A549 (cell line): ENCODE results near the gene ENTREP3.

Experiments
- BHLHE40 ChIP-seq: IDR thresholded peaks from 2 replicates; pipeline ENCODE4 v1.6.1; 2012; ENCODE audit warnings: low read depth, low read length, inconsistent platforms
- JUNB ChIP-seq: fragments of >200 bp; sonication (Bioruptor Twin); formaldehyde crosslinking; IDR thresholded peaks from 2 replicates; pipeline ENCODE4 v1.6.1; 2016
- RAD21 ChIP-seq, 2 experiments: fragments of >200 bp in 1 of 2; sonication (Bioruptor Twin) in 1 of 2; formaldehyde crosslinking in 1 of 2; IDR thresholded peaks in 1 of 2; conservative IDR thresholded peaks in 1 of 2; 2 replicates in 1 of 2; 3 replicates in 1 of 2; pipeline ENCODE4 v1.6.1; 2012 to 2018; ENCODE audit warnings: inconsistent platforms in 1 of 2

DNA sequence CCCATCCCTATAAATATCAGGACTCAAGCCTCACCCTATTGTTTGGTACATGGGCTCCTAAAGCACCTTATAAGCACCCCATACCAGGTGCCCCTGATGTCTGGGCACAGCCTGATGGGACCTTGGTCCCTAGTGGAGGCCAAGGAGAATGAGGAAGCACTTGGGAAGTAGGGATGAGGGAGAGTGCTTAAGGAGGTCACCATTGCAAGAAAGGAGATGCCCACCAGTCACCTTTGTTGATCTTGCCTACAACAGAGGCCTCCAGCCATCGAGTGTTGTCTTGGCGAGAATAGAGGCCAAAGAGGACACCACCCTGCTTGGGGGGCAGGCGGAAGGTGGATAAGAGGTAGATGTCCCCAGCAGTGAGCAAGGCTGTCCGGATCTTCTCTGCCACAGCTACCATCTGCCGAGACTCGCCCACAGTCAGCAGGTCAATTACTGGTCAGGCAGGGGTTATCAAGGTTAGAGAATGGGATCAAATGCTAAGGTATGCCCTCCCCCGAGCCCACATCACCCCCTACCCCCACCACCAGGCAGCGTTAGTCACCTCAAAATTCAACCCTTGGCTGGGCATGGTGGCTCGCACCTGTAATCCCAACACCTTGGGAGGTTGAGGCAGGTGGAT is 49.2 kb downstream of the ENTREP3 start:
- TF ChIP-seq RAD21 (conservative IDR thresholded peaks at IDR 0.05 in 1 of 2, IDR thresholded peaks at IDR 0.05 in 1 of 2), result no peak
- TF ChIP-seq BHLHE40, result no peak
- no peak for TF ChIP-seq JUNB
